H1 (cell line): ENCODE data around the gene SF3B2. TPM values are rescaled to one million over a fixed set of nuclear protein-coding genes. Genes with fewer than 3 reads are reported as not detected.

Experiments used
- CBX5 ChIP-seq: fragments of 300-800, 300-1000 bp; sonication (generic); IDR thresholded peaks from 2 replicates; pipeline ENCODE4 v1.7.1; 2016; ENCODE audit warnings: antibody characterized with exemption, low read length, low read depth
- CBX8 ChIP-seq: fragments of 300-800, 300-1000 bp; sonication (generic); IDR thresholded peaks from 2 replicates; pipeline ENCODE4 v1.7.1; 2016; ENCODE audit warnings: low read depth, low read length, borderline replicate concordance
- GABPA ChIP-seq: IDR thresholded peaks from 2 replicates; pipeline ENCODE4 v1.6.1; 2011; ENCODE audit warnings: mild to moderate bottlenecking, low read length, moderate library complexity, borderline replicate concordance; ENCODE audit not compliant: insufficient read depth
- polyA plus RNA-seq, 7 experiments: library from polyadenylated mRNA; depleted of rRNA in 3 of 7; stranded (reverse) in 5 of 7; unstranded in 2 of 7; fragments of >200 nt in 5 of 7; fragments of 200-250 nt in 2 of 7; gene quantifications; 1 replicate in 5 of 7; 2 replicates in 1 of 7; 4 replicates in 1 of 7; pipeline versions ENCODE4 v1.2.1 to v1.2.3, GENCODE V29; 2011 to 2013; ENCODE audit warnings: missing spikeins in 2 of 7, mixed read lengths in 2 of 7
- total RNA-seq: library from RNA; stranded (reverse); fragmentation: NEBNext Ultra II Directional; extraction: Animal tissue kit (Norgen Biotek cat#: 25700); gene quantifications from 2 replicates; pipeline ENCODE4 v1.2.1, GENCODE V29; 2021

SF3B2 gene
- total and polyA plus RNA-seq, 2 of the 8 experiments (the other 6 are each of a cell fraction or from before 2014, with no cell fraction given) = 182 to 237 TPM

GRCh38 chr11:66006134-66006890 is 45.9 kb upstream of the SF3B2 start (continued):
- TF ChIP-seq CBX8 (no peak), CBX5 (no peak), GABPA (no peak)
